Measurements from ENCODE around the gene KCNIP3. TPM values are rescaled to one million over a fixed set of nuclear protein-coding genes. Genes with fewer than 3 reads are reported as not detected.

KCNIP3 gene
- total RNA-seq, 4 donors from 2014 or later: 0.15 to 7.4 (median 2.3) TPM

DNA sequence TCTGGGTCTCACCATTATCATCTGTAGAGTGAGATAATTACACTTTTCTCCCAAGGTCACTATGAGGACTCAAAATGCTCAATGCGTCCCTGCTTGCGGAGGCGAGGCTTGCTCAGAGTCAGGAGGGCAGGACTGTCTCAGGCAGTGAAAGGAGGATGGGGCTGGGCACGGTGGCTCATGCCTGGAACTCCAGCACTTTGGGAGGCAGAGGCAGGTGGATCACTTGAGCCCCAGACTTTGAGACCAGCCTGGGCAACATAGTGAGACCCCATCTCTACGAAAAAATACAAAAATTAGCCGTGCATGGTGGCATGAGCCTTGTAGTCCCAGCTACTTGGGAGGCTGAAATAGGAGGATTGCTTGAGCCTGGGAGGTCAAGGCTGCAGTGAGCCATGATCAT is 1.8 kb upstream of the KCNIP3 start:
- Histone ChIP-seq H3K27ac (no peak overlapping the region), H3K36me3 (peaks cover 0 to 18% (median 2%) of the 10 kb centered on the region in 3 donors), H3K27me3 (peaks cover 0 to 44% (median 0%) of the 10 kb centered on the region in 4 donors), H3K4me3 (no peak overlapping the region), H3K9me3 (peaks cover 0 to 13% (median 0%) of the 10 kb centered on the region in 3 donors), H3K4me1 (peaks cover 0 to 28% (median 13%) of the 10 kb centered on the region in 3 donors)
- 73 to 88% methylated on average over 3 to 6 of the region's 6 CpGs for WGBS, 2 donors
- intact Hi-C loops (cut with DNase I): no loop called here
- no peak for DNase-seq
- TF ChIP-seq, protein P1, sequence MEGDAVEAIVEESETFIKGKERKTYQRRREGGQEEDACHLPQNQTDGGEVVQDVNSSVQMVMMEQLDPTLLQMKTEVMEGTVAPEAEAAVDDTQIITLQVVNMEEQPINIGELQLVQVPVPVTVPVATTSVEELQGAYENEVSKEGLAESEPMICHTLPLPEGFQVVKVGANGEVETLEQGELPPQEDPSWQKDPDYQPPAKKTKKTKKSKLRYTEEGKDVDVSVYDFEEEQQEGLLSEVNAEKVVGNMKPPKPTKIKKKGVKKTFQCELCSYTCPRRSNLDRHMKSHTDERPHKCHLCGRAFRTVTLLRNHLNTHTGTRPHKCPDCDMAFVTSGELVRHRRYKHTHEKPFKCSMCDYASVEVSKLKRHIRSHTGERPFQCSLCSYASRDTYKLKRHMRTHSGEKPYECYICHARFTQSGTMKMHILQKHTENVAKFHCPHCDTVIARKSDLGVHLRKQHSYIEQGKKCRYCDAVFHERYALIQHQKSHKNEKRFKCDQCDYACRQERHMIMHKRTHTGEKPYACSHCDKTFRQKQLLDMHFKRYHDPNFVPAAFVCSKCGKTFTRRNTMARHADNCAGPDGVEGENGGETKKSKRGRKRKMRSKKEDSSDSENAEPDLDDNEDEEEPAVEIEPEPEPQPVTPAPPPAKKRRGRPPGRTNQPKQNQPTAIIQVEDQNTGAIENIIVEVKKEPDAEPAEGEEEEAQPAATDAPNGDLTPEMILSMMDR (IDR thresholded peaks at IDR 0.05): no peak
- TF ChIP-seq POLR2A (IDR thresholded peaks at IDR 0.05): no peak

DNA sequence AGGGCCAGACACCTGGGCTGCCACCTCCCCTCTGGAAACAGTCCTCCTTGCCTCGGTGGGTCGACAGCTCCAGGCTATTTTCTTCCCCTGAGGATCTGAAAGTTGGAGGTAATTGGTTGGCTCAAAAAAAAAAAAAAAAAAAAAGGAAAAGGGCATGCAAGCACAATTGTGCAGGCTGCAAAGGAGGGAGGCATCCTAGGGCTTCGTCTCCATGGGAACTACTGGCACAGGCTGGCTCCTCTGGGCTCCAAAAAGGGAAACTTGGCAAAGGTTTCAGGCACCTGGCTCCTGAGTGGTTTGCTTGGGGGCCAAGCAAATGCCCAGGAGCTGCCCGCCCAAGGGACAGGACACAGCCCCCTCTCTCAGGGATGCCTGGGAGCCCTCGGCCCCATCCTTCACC is 1.1 kb upstream of the KCNIP3 start:
- 14 to 56% methylated on average over 1 to 2 of the region's 5 CpGs for WGBS, 2 donors
- H3K36me3 ChIP-seq: peaks cover 0 to 11% (median 0%) of the 10 kb centered on the region in 3 donors
- no peak overlapping the region for H3K4me3 ChIP-seq
- DNase-seq: no peak
- no peak overlapping the region for H3K27ac ChIP-seq
- TF ChIP-seq, protein P1 (IDR thresholded peaks at IDR 0.05): no peak
- TF ChIP-seq POLR2A (IDR thresholded peaks at IDR 0.05): no peak
- intact Hi-C loops (cut with DNase I): no loop called here
- peaks cover 0 to 6% (median 0%) of the 10 kb centered on the region in 3 donors for H3K9me3 ChIP-seq
- H3K4me1 ChIP-seq: peaks cover 0 to 33% (median 15%) of the 10 kb centered on the region in 3 donors
- H3K27me3 ChIP-seq: peaks cover 0 to 50% (median 0%) of the 10 kb centered on the region in 4 donors

DNA sequence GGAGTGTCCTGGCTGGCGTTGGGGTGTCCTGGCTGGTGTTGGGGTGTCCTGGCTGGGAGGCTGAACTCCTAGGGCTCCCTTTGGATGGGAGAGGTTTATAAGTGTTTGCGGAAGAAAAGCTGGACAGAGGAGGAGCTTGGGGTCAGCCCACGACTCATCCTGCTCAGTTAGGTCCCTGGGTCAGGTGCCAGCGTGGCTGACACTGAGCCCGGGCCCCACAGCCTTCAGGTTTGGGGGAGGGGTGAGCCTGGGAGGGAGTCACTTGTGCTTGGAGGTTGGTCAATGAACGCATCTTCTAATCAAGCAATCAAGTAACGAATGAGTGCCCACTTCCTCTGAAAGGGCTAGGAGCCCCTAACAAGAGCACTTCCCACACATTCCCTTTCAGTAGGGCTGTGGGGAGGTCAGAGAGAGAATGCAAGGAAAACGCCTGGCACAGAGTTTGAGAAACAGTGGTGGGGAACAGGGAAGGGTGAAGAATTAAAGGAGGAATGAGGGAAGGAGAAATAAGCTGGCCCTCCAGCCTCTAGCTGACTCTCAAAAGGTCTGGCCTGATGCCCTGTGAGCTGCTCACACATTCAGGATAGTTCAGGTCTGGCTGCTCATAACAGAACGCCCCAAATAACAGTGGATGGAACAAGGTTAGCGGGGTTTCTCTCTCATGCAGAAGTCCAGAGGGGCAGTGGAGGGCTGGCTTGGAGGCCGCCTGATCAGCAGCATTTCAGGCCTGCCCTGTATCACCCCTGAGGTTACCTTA is 670 bp downstream of the KCNIP3 start:
- DNase-seq: no peak
- intact Hi-C loops (cut with DNase I): no loop called here
- Histone ChIP-seq H3K4me3 (peak overlapping the region in 1 of 4 donors; percentile 11), H3K27ac (no peak overlapping the region), H3K36me3 (no peaks in the 10 kb centered on the region), H3K9me3 (no peaks in the 10 kb centered on the region), H3K27me3 (peaks cover 0 to 68% (median 0%) of the 10 kb centered on the region in 4 donors), H3K4me1 (peaks cover 0 to 33% (median 15%) of the 10 kb centered on the region in 3 donors)
- TF ChIP-seq, protein P1 (IDR thresholded peaks at IDR 0.05): no peak
- TF ChIP-seq POLR2A (IDR thresholded peaks at IDR 0.05): no peak
- 64 to 71% methylated on average over 6 to 9 of the region's 11 CpGs for WGBS, 2 donors

DNA sequence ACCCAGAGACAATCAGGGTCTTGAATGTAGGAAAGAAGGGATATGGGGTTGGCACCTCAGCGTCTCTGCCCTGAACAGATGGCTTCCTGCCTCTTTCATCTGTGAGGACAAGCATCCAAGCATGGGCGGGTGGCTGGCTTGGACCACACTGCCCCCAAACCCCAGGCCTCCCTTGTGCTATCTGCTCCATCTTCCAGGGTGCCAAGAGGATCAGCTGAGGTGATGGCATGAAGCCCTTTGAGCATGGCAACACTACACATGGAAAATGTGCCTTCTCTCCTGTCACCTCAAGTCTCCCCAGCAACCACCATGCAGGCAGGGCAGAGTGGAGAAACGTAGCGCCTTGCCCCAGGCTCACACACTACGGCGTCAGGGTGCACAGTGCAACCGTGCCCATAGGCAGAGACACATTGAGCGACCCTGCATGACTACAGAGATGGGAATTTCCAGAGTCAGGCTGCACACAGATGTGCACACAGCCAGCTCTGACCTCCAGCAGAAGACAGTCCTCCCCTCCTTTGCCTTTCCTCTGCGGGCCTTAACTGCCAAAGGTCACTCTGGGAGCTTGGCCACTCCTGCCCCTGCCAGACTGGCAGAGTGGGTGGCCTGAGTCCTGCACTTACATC is 1.5 kb downstream of the KCNIP3 start:
- peaks cover 0 to 76% (median 0%) of the 10 kb centered on the region in 4 donors for H3K27me3 ChIP-seq
- WGBS, 2 donors: 48 to 62% methylated on average over 5 to 7 of the region's 9 CpGs
- H3K9me3 ChIP-seq: no peaks in the 10 kb centered on the region
- TF ChIP-seq, protein P1 (IDR thresholded peaks at IDR 0.05): no peak
- no peak for TF ChIP-seq POLR2A (IDR thresholded peaks at IDR 0.05)
- intact Hi-C loops (cut with DNase I): no loop called here
- H3K4me3 ChIP-seq: no peak overlapping the region
- no peak overlapping the region for H3K27ac ChIP-seq
- H3K36me3 ChIP-seq: no peaks in the 10 kb centered on the region
- no peak for DNase-seq
- H3K4me1 ChIP-seq: peaks cover 0 to 33% (median 15%) of the 10 kb centered on the region in 3 donors

DNA sequence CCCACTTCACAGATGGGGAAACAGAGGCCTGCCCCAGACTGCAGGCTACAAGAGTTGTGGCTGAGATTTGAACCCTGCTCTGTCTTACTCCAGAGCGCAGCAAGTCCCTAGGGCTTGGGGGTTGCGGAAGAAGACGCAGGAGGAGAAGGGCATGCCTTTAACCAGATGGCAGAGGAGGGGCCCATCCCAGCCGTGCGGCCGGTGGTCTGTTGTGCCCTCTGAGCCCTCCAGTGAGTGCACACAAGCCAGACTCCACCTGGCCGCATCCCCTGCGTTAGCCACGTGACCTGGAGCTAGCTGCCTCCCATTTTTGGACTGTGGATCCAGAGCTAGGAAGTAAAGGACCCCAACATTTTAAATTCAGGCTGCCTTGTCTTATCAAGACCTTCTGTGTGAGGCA is 2.8 kb downstream of the KCNIP3 start:
- TF ChIP-seq, protein P1 (IDR thresholded peaks at IDR 0.05): no peak
- TF ChIP-seq POLR2A (IDR thresholded peaks at IDR 0.05): no peak
- DNase-seq: no peak
- H3K27ac ChIP-seq: no peak overlapping the region
- no peak overlapping the region for H3K4me3 ChIP-seq
- intact Hi-C loops (cut with DNase I): no loop called here
- WGBS, 2 donors: 20 to 60% methylated on average over 1 to 2 of the region's 9 CpGs
- no peaks in the 10 kb centered on the region for H3K9me3 ChIP-seq
- peaks cover 0 to 76% (median 0%) of the 10 kb centered on the region in 4 donors for H3K27me3 ChIP-seq
- H3K36me3 ChIP-seq: no peaks in the 10 kb centered on the region
- H3K4me1 ChIP-seq: peaks cover under 1 to 40% (median 15%) of the 10 kb centered on the region in 3 donors

Data from esophagus squamous epithelium (tissue), 5 donors.